ENCODE data around the gene EIF4E2. TPM values are rescaled to one million over a fixed set of nuclear protein-coding genes. Genes with fewer than 3 reads are reported as not detected.

EIF4E2 gene
- polyA plus RNA-seq, 1 experiment: 23.1 TPM

- Histone ChIP-seq H3K27me3 (ENCODE audit: control insufficient read depth, insufficient read depth, low read length) (peaks cover 3% of the 10 kb centered on the region; the same call in 1 of the 2 replicates), H3K36me3 (ENCODE audit: control insufficient read depth, insufficient read depth, low read length) (no peaks in the 10 kb centered on the region), H3K4me3 (ENCODE audit: low read depth, low read length) (no peak overlapping the region)
- no peak for DNase-seq (ENCODE audit: low read depth)
- ChIA-PET CTCF (interaction anchor here (1.0 to 2.1 kb wide), 5 partner anchors 12 to 647 kb away, joined by 3 to 18 read pairs (median 5); partner anchors contain the start of gene ATG16L1), POLR2A (no interaction called here)
- TF ChIP-seq CTCF (IDR thresholded peaks at IDR 0.05; ENCODE audit: insufficient read depth, low read depth, low read length): no peak
Observed at GRCh38 chr2:232604535-232604934, 54.0 kb downstream of the EIF4E2 start.

GRCh38 chr2:232607011-232607410 lies 56.5 kb downstream of the EIF4E2 start:
- no peaks in the 10 kb centered on the region for H3K36me3 ChIP-seq (ENCODE audit: control insufficient read depth, insufficient read depth, low read length)

GRCh38 chr2:232609607-232610006 lies 59.1 kb downstream of the EIF4E2 start:
- ChIA-PET CTCF (interaction anchor here (1.8 to 3.4 kb wide), 2 partner anchors 58 to 444 kb away, joined by 6 to 34 read pairs; no protein-coding TSS in a partner anchor), POLR2A (no interaction called here)
- no peak for DNase-seq (ENCODE audit: low read depth)
- Histone ChIP-seq H3K27me3 (ENCODE audit: control insufficient read depth, insufficient read depth, low read length) (no peaks in the 10 kb centered on the region), H3K36me3 (ENCODE audit: control insufficient read depth, insufficient read depth, low read length) (no peaks in the 10 kb centered on the region), H3K4me3 (ENCODE audit: low read depth, low read length) (no peak overlapping the region)
- no peak for TF ChIP-seq CTCF (IDR thresholded peaks at IDR 0.05; ENCODE audit: insufficient read depth, low read depth, low read length)

More at GRCh38 chr2:232607011-232607410, 56.5 kb downstream of the EIF4E2 start:
- Histone ChIP-seq H3K27me3 (ENCODE audit: control insufficient read depth, insufficient read depth, low read length) (peaks cover 3% of the 10 kb centered on the region; the same call in 1 of the 2 replicates), H3K4me3 (ENCODE audit: low read depth, low read length) (no peak overlapping the region)
- POLR2A ChIA-PET: no interaction called here
- CTCF ChIA-PET: no interaction called here
- no peak for DNase-seq (ENCODE audit: low read depth)
- no peak for TF ChIP-seq CTCF (IDR thresholded peaks at IDR 0.05; ENCODE audit: insufficient read depth, low read depth, low read length)

GRCh38 chr2:232610081-232610480 lies 59.6 kb downstream of the EIF4E2 start:
- CTCF ChIA-PET: interaction anchor here (0.9 to 3.4 kb wide), 5 partner anchors 36 to 444 kb away, joined by 3 to 34 read pairs (median 3); no protein-coding TSS in a partner anchor
- DNase-seq (ENCODE audit: low read depth): no peak
- POLR2A ChIA-PET: no interaction called here
- Histone ChIP-seq H3K4me3 (ENCODE audit: low read depth, low read length) (no peak overlapping the region), H3K27me3 (ENCODE audit: control insufficient read depth, insufficient read depth, low read length) (no peaks in the 10 kb centered on the region), H3K36me3 (ENCODE audit: control insufficient read depth, insufficient read depth, low read length) (no peaks in the 10 kb centered on the region)
- no peak for TF ChIP-seq CTCF (IDR thresholded peaks at IDR 0.05; ENCODE audit: insufficient read depth, low read depth, low read length)

GRCh38 chr2:232611061-232611460 lies 60.6 kb downstream of the EIF4E2 start:
- DNase-seq (ENCODE audit: low read depth): no peak
- ChIA-PET CTCF (interaction anchor here (0.6 to 3.4 kb wide), 15 partner anchors 10 to 443 kb away, joined by 3 to 34 read pairs (median 4); partner anchors contain the start of gene EFHD1), POLR2A (no interaction called here)
- no peaks in the 10 kb centered on the region for H3K27me3 ChIP-seq (ENCODE audit: control insufficient read depth, insufficient read depth, low read length)
- TF ChIP-seq CTCF (IDR thresholded peaks at IDR 0.05; ENCODE audit: insufficient read depth, low read depth, low read length): no peak
- no peak overlapping the region for H3K4me3 ChIP-seq (ENCODE audit: low read depth, low read length)
- no peaks in the 10 kb centered on the region for H3K36me3 ChIP-seq (ENCODE audit: control insufficient read depth, insufficient read depth, low read length)

All from BJ (cell line).